MCF 10A (cell line): ENCODE results near the gene TMEM260. TPM values are rescaled to one million over a fixed set of nuclear protein-coding genes. Genes with fewer than 3 reads are reported as not detected.

Experiments
- BruUV-seq: library from RNA; stranded (reverse); fragments of 400-500 nt; replicated peaks from 2 replicates; lab custom pipeline; 2021; lab: Mats Ljungman, UMichigan
- CTCF ChIA-PET: fragments of 300-600 bp; sonication (Branson Sonifier 250); formaldehyde crosslinking; extraction: SDS; loops from one replicate; lab custom pipeline; 2021; ENCODE audit warnings: antibody characterized with exemption, inconsistent platforms; lab: Yijun Ruan, JAX
- POLR2A ChIA-PET: fragments of 300-600, 350-650 bp; sonication (Branson Sonifier 250); formaldehyde crosslinking; extraction: SDS; loops from one replicate; lab custom pipeline; 2020; ENCODE audit warnings: antibody characterized with exemption, inconsistent platforms; lab: Yijun Ruan, JAX
- DNase-seq: peaks from one replicate; pipeline ENCODE4 v3.0.0-alpha.2; 2018; ENCODE audit not compliant: unreplicated experiment
- H3K27ac Mint-ChIP-seq: one replicate; pipeline ENCODE4 v1.8.0; 2022; ENCODE audit warnings: mild to moderate bottlenecking, low read depth, mixed read lengths; ENCODE audit not compliant: unreplicated experiment
- H3K27me3 Mint-ChIP-seq: one replicate; pipeline ENCODE4 v1.8.0; 2022; ENCODE audit warnings: mixed read lengths; ENCODE audit not compliant: insufficient read depth, unreplicated experiment
- H3K36me3 Mint-ChIP-seq: one replicate; pipeline ENCODE4 v1.8.0; 2022; ENCODE audit warnings: mild to moderate bottlenecking, moderate library complexity, mixed read lengths; ENCODE audit not compliant: insufficient read depth, unreplicated experiment
- H3K4me1 Mint-ChIP-seq: one replicate; pipeline ENCODE4 v1.8.0; 2022; ENCODE audit warnings: mixed read lengths; ENCODE audit not compliant: insufficient read depth, unreplicated experiment
- H3K4me3 Mint-ChIP-seq: one replicate; pipeline ENCODE4 v1.8.0; 2022; ENCODE audit warnings: mild to moderate bottlenecking, moderate library complexity, mixed read lengths; ENCODE audit not compliant: unreplicated experiment
- H3K9me3 Mint-ChIP-seq: one replicate; pipeline ENCODE4 v1.8.0; 2022; ENCODE audit warnings: mixed read lengths; ENCODE audit not compliant: unreplicated experiment
- intact Hi-C: fragments of 100-400 bp; cut with micrococcal nuclease; formaldehyde crosslinking; loops from 2 replicates; pipeline ENCODE4 v1.14.1; 2022
- total RNA-seq: library from RNA; stranded (reverse); gene quantifications from 2 replicates; pipeline ENCODE4 v1.2.3, GENCODE V29; 2022
- TF ChIP-seq, protein P1 (sequence below): fragments of 200-600 bp; IDR thresholded peaks from one replicate; pipeline ENCODE4 v1.8.0; 2022; ENCODE audit warnings: antibody characterized with exemption, mild to moderate bottlenecking; ENCODE audit not compliant: unreplicated experiment

The TMEM260 gene
- total RNA-seq, 1 experiment from 2014 or later = 20.8 TPM

DNA sequence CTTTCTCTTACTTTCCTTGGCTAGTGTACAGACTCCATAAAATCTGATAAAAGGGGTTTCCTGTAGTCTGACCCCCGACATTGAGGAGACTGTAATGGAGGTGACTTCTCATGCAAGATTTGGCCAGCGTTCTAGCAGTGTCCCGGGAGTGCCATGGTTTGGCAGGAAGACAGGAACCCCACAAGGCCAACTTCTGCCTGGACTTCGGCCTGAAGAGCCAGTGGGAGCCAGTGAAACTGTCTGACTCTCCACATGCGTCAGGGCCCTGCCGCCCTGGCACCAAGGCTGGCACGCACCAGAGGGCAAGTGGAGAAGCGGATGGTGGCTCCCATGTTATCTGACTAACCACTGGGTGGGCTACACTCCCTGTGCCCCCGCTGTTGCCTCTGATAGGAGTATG lies 70.5 kb downstream of the TMEM260 start:
- intact Hi-C loops = no loop called here

DNA sequence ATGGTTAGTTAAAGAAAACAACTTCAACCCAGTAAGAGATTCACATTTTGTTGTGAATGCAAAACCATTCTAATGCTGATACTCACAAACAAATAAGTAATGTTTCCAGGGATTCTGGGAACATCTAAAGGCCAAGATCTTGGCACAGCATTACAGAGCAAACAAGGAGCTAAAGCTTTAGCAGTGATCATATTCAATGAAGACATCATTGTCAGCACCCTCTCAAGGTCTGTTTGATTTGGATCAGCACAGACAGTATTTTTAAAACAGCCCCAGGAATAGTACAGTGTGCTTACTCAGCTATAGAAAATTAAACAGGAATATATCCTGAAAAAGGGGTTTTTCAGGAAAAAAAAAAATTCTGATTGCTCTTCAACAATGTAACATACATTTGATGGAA lies 71.4 kb downstream of the TMEM260 start:
- Mint-ChIP-seq H3K27ac (no peak overlapping the region), H3K4me3 (no peak overlapping the region), H3K4me1 (no peaks in the 10 kb centered on the region), H3K27me3 (no peaks in the 10 kb centered on the region), H3K9me3 (no peaks in the 10 kb centered on the region), H3K36me3 (peaks cover 14% of the 10 kb centered on the region)
- BruUV-seq = no TSS peak
- TF ChIP-seq, protein P1, sequence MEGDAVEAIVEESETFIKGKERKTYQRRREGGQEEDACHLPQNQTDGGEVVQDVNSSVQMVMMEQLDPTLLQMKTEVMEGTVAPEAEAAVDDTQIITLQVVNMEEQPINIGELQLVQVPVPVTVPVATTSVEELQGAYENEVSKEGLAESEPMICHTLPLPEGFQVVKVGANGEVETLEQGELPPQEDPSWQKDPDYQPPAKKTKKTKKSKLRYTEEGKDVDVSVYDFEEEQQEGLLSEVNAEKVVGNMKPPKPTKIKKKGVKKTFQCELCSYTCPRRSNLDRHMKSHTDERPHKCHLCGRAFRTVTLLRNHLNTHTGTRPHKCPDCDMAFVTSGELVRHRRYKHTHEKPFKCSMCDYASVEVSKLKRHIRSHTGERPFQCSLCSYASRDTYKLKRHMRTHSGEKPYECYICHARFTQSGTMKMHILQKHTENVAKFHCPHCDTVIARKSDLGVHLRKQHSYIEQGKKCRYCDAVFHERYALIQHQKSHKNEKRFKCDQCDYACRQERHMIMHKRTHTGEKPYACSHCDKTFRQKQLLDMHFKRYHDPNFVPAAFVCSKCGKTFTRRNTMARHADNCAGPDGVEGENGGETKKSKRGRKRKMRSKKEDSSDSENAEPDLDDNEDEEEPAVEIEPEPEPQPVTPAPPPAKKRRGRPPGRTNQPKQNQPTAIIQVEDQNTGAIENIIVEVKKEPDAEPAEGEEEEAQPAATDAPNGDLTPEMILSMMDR = no peak
- DNase-seq = no peak
- intact Hi-C loops = no loop called here
- CTCF ChIA-PET = interaction anchor here (0.6 to 1.1 kb wide), 3 partner anchors 10 to 537 kb away, joined by 3 to 4 read pairs (median 3); no protein-coding TSS in a partner anchor
- POLR2A ChIA-PET = no interaction called here

More for the DNA sequence above, 70.5 kb downstream of the TMEM260 start:
- Mint-ChIP-seq H3K27me3 (no peaks in the 10 kb centered on the region), H3K4me1 (no peaks in the 10 kb centered on the region), H3K9me3 (no peaks in the 10 kb centered on the region), H3K4me3 (no peak overlapping the region), H3K27ac (no peak overlapping the region), H3K36me3 (peaks cover 14% of the 10 kb centered on the region)
- BruUV-seq = no TSS peak
- POLR2A ChIA-PET = interaction anchor here (0.6 kb wide), 1 partner anchor 70 kb away, joined by 3 read pairs; the partner anchor contains the start of gene TMEM260
- CTCF ChIA-PET = interaction anchor here (0.6 kb wide), 1 partner anchor 830 kb away, joined by 3 read pairs; no protein-coding TSS in a partner anchor
- no peak for DNase-seq
- TF ChIP-seq, protein P1 = no peak

DNA sequence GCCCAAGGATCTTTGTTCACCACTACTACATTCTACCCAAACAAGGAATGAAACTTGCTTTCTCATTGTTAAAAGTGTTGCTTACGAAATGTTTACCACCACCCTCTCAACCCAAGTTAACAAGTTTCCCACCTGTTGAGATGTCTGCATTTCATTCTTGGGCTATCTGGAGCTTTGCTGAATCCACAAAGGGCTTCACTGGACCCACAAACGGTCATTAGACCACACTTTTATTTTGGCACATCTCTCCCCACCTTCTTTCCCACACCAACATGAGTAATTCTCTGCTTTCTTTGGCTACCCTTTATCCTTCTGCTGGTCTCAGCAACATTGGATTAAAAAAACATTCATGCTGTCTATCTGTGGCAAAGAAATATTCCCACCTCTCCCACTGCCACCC lies 78.0 kb downstream of the TMEM260 start:
- BruUV-seq = no TSS peak
- no peaks in the 10 kb centered on the region for H3K9me3 Mint-ChIP-seq
- TF ChIP-seq, protein P1 = no peak
- POLR2A ChIA-PET = interaction anchor here (0.5 kb wide), 1 partner anchor 581 kb away, joined by 3 read pairs; no protein-coding TSS in a partner anchor
- intact Hi-C loops = no loop called here
- H3K27me3 Mint-ChIP-seq = no peaks in the 10 kb centered on the region
- H3K4me3 Mint-ChIP-seq = no peak overlapping the region
- no peak for DNase-seq
- H3K27ac Mint-ChIP-seq = no peak overlapping the region
- peaks cover 5% of the 10 kb centered on the region for H3K36me3 Mint-ChIP-seq
- H3K4me1 Mint-ChIP-seq = no peaks in the 10 kb centered on the region
- CTCF ChIA-PET = interaction anchor here (0.8 to 1.3 kb wide), 4 partner anchors 9 to 637 kb away, joined by 3 to 6 read pairs (median 3); no protein-coding TSS in a partner anchor

DNA sequence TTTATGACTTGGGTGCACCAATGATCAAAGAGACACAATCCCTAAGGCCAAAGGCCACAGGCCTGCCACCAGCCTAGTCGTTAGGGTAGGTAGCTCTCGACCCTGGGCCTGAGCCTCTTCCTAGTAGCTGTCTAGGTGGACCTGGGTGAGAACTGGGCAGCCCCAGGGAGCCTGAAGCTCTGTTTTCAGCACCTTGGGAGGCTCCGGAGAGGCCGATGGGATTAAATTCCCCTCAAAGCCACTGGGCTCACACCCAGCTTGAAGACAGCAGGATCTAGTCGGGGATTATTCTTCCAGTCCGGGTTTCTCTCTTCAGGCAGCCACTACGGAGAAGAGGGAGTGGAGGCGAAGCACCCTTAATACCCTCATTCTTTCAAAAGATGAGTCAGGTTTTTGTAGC lies 79.8 kb downstream of the TMEM260 start:
- no peaks in the 10 kb centered on the region for H3K9me3 Mint-ChIP-seq
- no peaks in the 10 kb centered on the region for H3K27me3 Mint-ChIP-seq
- H3K4me3 Mint-ChIP-seq = no peak overlapping the region
- intact Hi-C loops = no loop called here
- no TSS peak for BruUV-seq
- no peaks in the 10 kb centered on the region for H3K4me1 Mint-ChIP-seq
- DNase-seq = no peak
- peaks cover 5% of the 10 kb centered on the region for H3K36me3 Mint-ChIP-seq
- H3K27ac Mint-ChIP-seq = no peak overlapping the region
- ChIA-PET POLR2A (no interaction called here), CTCF (interaction anchor here (0.5 to 1.9 kb wide), 17 partner anchors 12 to 631 kb away, joined by 3 to 15 read pairs (median 3); no protein-coding TSS in a partner anchor)
- TF ChIP-seq, protein P1 = no peak
